ENCODE results near the gene ATP5F1A.

Gene ATP5F1A

DNA sequence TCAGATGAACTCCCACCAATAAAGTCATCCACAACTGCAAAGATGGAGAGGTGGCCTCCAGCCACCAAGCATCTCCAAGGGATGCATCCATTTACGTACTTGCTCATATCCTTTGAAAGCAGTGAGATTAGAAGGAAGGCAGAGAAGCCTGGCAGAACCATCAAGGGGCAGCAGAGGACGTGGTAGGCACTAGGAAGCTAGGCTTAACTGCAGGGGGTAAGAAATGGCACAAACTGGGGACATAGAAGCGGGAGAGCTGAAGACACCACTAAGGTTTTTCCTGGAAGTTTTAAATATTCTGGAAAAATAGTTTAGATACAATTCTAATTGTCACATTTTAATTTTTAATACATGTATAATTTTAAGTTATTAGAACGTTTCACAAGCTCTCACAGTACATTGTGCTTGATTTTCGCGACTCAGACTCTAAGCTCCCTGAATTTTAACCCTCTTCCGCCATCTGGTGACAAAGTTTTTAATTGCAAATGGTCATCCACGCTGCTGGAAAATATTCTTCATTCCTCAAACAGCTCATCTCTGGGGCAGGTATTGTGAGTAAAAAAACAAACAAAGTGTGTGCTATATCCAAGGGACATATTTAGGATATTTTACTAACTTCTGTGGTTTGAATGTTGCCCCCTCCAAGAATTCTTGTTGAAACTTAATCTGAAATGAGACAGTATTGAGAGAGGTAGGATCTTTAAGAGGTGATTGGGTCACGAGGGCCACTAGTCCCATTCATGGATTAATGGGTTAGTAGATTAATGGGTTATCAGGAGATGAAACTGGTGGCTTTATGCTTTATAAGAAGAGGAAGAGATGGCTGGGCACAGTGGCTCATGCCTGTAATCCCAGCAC is 24.4 kb downstream of the ATP5F1A start:
- peak; percentile 51 for DNase-seq (ENCODE audit: low read depth)

DNA sequence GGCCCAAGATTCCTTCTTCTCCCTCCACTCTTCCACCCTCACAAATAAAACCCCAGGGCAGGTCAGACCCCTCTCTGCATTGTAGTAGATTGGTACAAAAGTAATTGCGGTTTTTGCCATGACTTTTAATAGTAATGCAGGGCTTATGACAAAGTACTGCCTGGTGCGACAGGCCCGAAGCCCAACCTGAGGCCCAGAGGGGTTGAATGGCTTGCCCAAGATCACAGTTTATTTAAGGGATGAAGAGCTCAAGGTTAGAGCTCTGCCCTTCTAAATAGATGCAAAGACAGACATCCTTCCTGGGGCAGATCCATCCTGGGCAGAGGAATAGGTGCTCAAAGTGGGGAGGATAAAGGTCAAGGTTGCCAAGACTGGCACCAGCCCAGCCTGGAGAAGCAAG is 25.1 kb downstream of the ATP5F1A start:
- no peak for DNase-seq (ENCODE audit: low read depth)

DNA sequence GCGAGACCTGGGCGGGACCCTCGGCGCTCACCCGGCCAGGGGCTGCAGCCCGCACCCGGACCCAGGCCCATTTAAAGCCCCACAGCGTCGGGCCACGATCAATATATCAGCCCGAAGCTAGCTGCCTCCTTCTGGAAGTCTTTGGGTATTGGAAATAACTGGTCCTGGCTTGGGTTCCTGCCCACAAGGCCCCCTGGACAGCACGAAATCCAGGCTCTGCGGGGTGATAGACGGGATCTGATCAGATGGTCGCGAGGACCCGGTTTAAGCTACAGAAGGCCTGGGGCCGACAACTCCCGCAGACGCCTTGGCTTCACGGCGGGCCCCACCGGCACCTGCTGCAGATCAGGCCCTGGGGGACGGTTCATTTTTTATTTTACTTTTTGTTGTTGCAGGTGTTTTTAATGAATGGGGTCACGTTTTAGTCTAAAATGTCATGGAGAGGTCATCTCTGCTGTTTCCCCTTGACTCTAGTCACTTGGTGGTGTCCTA is 25.7 kb downstream of the ATP5F1A start:
- no peak for DNase-seq (ENCODE audit: low read depth)

GRCh38 chr18:46071653-46072375 is 26.3 kb downstream of the ATP5F1A start, which contains the start of gene PSTPIP2:
Gene PSTPIP2 (minus strand): TSS chr18:46072260. CDS start chr18:46072188, 72 bp downstream.
- DNase-seq (ENCODE audit: low read depth): peak; percentile 56

DNA sequence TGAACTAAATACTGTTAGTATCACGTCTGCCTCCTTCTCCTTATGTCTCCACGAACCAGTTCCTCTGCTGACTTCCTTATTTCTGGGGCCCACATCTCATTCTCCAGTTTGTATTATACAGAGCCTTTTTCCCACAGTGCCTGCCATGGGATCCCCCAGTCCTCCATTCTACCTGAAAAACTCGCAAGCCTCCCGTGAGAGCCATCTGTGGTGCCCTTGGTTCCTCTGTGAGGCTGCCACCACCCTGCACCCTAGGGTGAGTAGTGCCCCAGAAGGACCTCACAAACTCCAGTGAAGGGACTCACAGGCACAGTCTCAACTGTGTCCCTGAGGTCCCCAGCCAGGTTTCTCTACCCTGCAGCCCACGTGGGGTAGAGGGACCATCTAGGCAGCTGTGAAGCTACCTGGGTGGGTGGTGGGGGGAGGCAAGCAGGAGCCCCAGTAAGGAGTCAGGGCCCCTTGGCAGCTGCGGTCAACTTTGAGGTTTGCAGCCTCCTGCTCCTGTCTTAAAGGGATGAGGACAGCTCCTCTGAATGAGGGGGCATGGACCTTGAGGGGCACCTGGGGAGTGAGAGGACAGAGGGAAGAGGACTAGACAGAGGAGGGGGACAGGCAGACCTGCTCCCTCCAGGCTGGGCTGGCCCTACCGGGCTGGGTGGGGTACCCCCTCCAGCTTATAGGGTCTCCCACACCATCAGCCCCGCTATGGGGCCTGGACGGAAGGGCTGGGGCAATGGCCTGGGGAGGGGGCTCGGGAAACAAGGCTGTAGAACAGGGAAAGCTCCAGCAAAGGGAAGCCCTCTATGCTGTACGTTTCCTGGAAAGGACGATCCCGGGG is 27.1 kb downstream of the ATP5F1A start:
- no peak for DNase-seq (ENCODE audit: low read depth)

DNA sequence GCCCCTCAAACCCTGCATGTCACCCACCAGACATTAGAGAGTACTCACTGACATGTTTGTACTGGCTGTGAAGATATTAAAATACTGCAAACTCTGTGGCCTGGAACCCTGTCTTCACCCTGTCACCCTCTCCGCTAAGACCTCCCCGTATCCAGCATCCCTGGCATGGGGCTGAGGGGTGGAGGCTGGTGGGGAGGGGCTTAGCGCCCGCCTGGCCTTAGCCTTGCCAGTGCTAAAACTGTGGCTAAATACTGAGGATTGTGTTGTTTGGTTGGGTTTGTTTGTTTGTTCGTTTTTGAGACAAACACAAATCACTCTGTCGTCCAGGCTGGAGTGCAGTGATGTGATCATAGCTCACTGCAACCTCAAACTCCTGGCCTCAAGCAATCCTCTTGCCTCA is 27.9 kb downstream of the ATP5F1A start:
- no peak for DNase-seq (ENCODE audit: low read depth)

DNA sequence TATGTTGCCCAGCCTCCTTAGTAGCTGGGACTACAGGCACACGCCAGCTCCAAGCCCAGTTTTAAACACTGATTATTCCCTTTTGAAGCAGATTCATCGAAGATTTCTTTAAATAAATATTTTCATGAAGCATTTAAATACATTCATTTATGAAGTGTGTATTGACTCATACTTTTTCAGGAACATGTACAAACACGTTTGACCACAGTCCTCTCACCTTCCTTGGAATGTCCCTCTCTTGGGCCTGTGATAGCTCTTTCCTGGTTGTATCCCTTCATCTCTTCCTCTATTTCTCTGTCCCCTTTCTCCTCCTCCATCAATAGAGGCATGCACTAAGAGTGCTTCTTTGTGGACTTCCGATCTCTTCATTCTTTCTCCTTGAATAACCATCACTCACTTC is 28.6 kb downstream of the ATP5F1A start:
- no peak for DNase-seq (ENCODE audit: low read depth)

GRCh38 chr18:46068763-46069162 is 29.3 kb downstream of the ATP5F1A start:
- no peak for DNase-seq (ENCODE audit: low read depth)

DNA sequence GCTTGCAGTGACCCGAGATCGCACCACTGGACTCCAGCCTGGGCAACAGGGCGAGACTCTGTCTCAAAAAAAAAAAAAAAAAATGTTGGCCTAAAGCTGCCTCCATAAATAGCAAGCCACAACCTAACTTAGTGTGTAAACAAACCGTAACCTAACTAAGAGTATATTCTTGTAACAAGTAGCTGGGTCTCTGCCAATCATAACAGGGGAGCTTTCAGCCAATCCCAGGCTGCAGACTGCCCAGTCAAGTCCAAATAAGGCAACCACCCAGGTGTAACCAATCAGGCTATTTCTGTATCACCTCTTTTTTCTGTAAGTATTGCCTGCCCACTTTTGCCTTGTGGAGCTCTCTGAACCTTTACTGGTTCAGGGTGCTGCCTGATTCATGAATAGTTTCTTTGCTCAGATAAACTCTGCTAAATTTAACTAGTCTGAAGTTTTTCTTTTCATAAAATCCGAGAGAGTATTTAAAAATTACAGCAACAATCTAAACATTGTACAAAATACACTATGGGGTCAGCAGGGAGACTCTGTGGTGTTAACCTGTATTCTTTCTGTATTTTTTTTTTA is 30.6 kb downstream of the ATP5F1A start:
- DNase-seq (ENCODE audit: low read depth): no peak

GRCh38 chr18:46062781-46063180 is 35.3 kb downstream of the ATP5F1A start:
- DNase-seq (ENCODE audit: low read depth): no peak

GRCh38 chr18:46061796-46062195 is 36.3 kb downstream of the ATP5F1A start:
- DNase-seq (ENCODE audit: low read depth): no peak

GRCh38 chr18:46061387-46061786 is 36.7 kb downstream of the ATP5F1A start:
- DNase-seq (ENCODE audit: low read depth): no peak

GRCh38 chr18:46060359-46060841 is 37.7 kb downstream of the ATP5F1A start:
- DNase-seq (ENCODE audit: low read depth): no peak

- DNase-seq (ENCODE audit: low read depth): no peak
These were observed 42.3 kb downstream of the ATP5F1A start for GRCh38 chr18:46055838-46056230.

- DNase-seq (ENCODE audit: low read depth): no peak
These were observed 42.9 kb downstream of the ATP5F1A start for GRCh38 chr18:46054956-46055837.

DNA sequence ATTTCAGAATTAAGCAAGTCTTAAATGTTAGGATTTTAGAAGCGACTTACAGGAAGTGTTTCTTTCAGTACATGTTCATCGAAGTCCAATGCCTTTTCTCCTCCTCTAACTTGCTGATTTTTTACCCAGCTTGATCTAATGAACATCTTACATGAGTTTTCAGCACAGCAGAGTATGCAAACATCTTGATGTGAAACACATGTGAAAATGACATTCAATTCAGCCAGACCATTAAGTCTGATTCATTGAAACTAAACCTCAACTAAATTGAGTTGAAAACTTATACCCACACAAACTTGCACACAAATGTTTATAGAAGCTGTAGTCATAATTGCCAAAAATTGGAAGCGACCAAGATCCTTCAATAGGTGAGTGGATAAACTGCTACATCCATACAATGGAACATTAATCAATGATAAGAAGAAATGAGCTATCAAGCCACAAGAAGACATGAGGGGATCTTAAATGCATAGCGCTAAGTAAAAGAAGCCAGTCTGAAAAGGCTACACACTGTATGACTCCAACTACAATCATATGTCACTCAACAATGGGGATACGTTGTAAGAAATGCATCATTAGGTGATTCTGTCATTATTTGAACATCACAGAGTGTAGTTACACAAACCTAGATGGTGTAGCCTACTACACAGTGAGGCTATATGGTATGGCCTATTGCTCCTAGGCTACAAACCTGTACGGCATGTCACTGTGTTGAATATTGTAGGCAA is 44.6 kb downstream of the ATP5F1A start:
- DNase-seq (ENCODE audit: low read depth): no peak

DNA sequence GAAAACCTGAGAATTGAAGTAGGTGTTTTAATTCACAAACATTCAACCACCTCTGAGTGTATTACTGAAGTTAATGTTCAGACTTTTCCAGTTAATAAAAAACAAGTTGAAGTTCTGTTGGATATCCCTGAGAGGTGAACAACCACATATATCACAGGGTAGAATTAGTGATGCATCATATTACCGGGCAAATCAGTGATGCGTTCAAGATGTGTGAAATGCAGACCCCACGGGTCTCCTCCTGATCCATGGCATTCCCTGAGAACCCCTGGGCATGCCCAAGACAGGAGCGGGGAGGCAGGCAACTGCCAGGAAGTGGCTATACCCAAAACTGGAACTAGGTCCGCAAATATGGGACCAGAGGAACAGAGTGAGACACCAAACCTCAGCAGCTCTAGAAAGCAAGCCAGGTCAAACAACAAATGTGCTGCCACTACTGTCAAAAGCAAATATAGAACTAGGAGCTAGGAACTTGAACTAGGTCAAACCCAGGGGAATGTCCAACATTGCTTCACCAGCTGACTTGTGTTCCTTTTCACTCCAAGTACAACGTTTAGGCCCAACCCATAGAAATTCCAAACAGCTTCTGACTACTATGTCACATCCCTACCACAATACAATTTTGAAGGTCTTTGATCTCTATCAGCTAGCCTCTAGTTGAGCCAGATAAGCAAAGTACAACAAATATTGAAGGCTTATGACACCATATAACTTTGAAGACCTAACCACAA is 46.2 kb downstream of the ATP5F1A start:
- DNase-seq (ENCODE audit: low read depth): no peak

- DNase-seq (ENCODE audit: low read depth): no peak
These were observed 47.8 kb downstream of the ATP5F1A start for GRCh38 chr18:46050268-46050667.

DNA sequence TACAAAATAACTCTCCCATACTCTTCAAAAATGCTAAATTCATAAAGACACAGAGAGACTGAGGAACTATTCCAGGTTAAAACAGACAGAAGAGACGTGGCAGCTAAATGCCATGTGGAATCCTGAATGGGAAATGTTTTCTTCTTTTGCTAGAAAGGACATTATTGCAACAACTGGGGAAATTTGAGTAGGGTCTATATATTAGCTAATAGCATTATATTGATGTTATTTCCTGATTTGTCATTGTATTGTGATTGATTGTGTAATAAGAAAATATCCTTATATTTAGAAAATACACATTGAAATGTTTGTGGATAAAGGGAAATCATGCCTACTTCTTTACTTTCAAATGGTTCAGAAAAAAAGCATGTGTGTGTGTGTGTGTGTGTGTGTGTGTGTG is 49.5 kb downstream of the ATP5F1A start:
- DNase-seq (ENCODE audit: low read depth): no peak
